ENCODE data around the gene ELMO1. TPM values are rescaled to one million over a fixed set of nuclear protein-coding genes. Genes with fewer than 3 reads are reported as not detected.

The ELMO1 gene
- total and polyA plus RNA-seq, 10 of the 15 experiments (the other 5 are each of a cell fraction or from before 2014, with no cell fraction given): 22.6 to 85.9 (median 56.6) TPM

DNA sequence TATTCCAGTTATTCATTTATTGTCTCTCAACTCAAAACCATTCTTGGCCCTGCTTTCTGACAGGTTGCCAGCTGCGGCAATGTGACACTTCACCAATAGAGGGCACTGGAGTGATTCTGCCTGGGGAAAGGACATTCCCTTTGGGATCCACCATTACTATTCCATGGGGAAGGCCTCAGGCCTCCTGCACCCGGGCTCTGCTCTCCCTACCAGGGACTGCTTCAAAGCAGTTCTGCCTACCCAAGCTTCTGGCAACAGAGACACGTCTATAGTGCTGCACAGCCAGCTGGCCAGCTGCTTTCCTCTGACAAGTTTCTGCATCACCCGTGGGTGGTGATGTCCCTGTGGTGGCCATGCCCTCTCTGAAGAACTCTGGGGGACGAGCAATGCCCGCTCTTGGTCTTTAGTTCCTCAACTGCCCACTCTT lies 163.8 kb downstream of the ELMO1 start:
- ChIA-PET RAD21 (ENCODE audit: unreplicated experiment) (interaction anchor here (1.0 to 5.2 kb wide), 13 partner anchors 11 to 549 kb away, joined by 3 to 100 read pairs (median 5); no protein-coding TSS in a partner anchor), CTCF (interaction anchor here (0.7 to 8.0 kb wide), 31 partner anchors 9 to 550 kb away, joined by 3 to 298 read pairs (median 5); partner anchors contain the start of gene ELMO1), POLR2A (no interaction called here), SMC1A (ENCODE audit: uncharacterized antibody, unreplicated experiment) (interaction anchor here (0.8 to 10.7 kb wide), 20 partner anchors 11 to 224 kb away, joined by 3 to 122 read pairs (median 4); no protein-coding TSS in a partner anchor)
- Histone ChIP-seq H4K20me1 (ENCODE audit: control insufficient read depth, insufficient read depth) (0 out of 2 replicates have a peak, but pooled peaks cover 3% of the 10 kb centered on the region), H3K79me2 (ENCODE audit: control insufficient read depth, insufficient read depth, low read length) (peaks cover 5% of the 10 kb centered on the region), H3K4me1 (ENCODE audit: control insufficient read depth, insufficient read depth, low read length) (peaks cover 11% of the 10 kb centered on the region), H3K9me3 (replicated peaks; ENCODE audit: control insufficient read depth, insufficient read depth, low read length) (no peaks in the 10 kb centered on the region), H3K27ac (ENCODE audit: control insufficient read depth, insufficient read depth) (no peak overlapping the region), H2AFZ (ENCODE audit: control insufficient read depth, low read depth, low read length) (no peak overlapping the region), H3K36me3 (ENCODE audit: control insufficient read depth in 2 of 2, insufficient read depth in 2 of 2, low read length in 1 of 2) (no peaks in the 10 kb centered on the region), H3K27me3 (replicated peaks in 1 of 2; ENCODE audit: control insufficient read depth in 2 of 2, insufficient read depth in 2 of 2, low read length in 1 of 2) (no peaks in the 10 kb centered on the region), H3K4me2 (ENCODE audit: control insufficient read depth, insufficient read depth) (no peak overlapping the region), H3K4me3 (no peak overlapping the region), H3K9ac (ENCODE audit: control insufficient read depth, insufficient read depth, low read length) (no peak overlapping the region)
- in situ Hi-C loops (cut with MboI) (loop anchor here (5.0 kb wide), 1 partner anchor 57 kb away; no protein-coding TSS in a partner anchor), intact Hi-C loops (cut with micrococcal nuclease; ENCODE audit: unreplicated experiment) (loop anchor here (1.0 to 2.0 kb wide), 2 partner anchors 58 to 68 kb away; no protein-coding TSS in a partner anchor)
- WGBS (ENCODE audit: insufficient coverage, insufficient replicate concordance, low lambda C conversion rate, missing lambda C conversion rate): 13% methylated on average over 6 of the region's 6 CpGs
- peak; percentile 9 for DNase-seq (ENCODE audit: low read depth, low spot score)
- no peak for FAIRE-seq
- ATAC-seq: peak; percentile 70
- BruUV-seq (replicated peaks): no TSS peak
- TF ChIP-seq BHLHE40 (IDR thresholded peaks at IDR 0.05; ENCODE audit: borderline replicate concordance in 1 of 2, low read depth in 2 of 2, low read length in 1 of 2) (no peak), HDAC6 (IDR thresholded peaks at IDR 0.05; ENCODE audit: unreplicated experiment) (no peak), ZBED1 (IDR thresholded peaks at IDR 0.05; ENCODE audit: borderline replicate concordance) (no peak), NR2F1 (conservative IDR thresholded peaks at IDR 0.05) (no peak), NR2C2 (IDR thresholded peaks at IDR 0.05; ENCODE audit: borderline replicate concordance, control insufficient read depth, insufficient read length, low read depth) (no peak), ZBTB11 (CRISPR knock-in tag; IDR thresholded peaks at IDR 0.05) (no peak), ZNF217 (IDR thresholded peaks at IDR 0.05) (no peak), IKZF1 (conservative IDR thresholded peaks at IDR 0.05) (peak; percentile 80), SMAD1 (IDR thresholded peaks at IDR 0.05; ENCODE audit: low read depth, partially characterized antibody) (no peak), KDM1A (IDR thresholded peaks at IDR 0.05; ENCODE audit: borderline replicate concordance) (no peak)
- TF ChIP-seq, protein P1, sequence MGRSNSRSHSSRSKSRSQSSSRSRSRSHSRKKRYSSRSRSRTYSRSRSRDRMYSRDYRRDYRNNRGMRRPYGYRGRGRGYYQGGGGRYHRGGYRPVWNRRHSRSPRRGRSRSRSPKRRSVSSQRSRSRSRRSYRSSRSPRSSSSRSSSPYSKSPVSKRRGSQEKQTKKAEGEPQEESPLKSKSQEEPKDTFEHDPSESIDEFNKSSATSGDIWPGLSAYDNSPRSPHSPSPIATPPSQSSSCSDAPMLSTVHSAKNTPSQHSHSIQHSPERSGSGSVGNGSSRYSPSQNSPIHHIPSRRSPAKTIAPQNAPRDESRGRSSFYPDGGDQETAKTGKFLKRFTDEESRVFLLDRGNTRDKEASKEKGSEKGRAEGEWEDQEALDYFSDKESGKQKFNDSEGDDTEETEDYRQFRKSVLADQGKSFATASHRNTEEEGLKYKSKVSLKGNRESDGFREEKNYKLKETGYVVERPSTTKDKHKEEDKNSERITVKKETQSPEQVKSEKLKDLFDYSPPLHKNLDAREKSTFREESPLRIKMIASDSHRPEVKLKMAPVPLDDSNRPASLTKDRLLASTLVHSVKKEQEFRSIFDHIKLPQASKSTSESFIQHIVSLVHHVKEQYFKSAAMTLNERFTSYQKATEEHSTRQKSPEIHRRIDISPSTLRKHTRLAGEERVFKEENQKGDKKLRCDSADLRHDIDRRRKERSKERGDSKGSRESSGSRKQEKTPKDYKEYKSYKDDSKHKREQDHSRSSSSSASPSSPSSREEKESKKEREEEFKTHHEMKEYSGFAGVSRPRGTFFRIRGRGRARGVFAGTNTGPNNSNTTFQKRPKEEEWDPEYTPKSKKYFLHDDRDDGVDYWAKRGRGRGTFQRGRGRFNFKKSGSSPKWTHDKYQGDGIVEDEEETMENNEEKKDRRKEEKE (IDR thresholded peaks at IDR 0.05): no peak
- TF ChIP-seq, protein P2, sequence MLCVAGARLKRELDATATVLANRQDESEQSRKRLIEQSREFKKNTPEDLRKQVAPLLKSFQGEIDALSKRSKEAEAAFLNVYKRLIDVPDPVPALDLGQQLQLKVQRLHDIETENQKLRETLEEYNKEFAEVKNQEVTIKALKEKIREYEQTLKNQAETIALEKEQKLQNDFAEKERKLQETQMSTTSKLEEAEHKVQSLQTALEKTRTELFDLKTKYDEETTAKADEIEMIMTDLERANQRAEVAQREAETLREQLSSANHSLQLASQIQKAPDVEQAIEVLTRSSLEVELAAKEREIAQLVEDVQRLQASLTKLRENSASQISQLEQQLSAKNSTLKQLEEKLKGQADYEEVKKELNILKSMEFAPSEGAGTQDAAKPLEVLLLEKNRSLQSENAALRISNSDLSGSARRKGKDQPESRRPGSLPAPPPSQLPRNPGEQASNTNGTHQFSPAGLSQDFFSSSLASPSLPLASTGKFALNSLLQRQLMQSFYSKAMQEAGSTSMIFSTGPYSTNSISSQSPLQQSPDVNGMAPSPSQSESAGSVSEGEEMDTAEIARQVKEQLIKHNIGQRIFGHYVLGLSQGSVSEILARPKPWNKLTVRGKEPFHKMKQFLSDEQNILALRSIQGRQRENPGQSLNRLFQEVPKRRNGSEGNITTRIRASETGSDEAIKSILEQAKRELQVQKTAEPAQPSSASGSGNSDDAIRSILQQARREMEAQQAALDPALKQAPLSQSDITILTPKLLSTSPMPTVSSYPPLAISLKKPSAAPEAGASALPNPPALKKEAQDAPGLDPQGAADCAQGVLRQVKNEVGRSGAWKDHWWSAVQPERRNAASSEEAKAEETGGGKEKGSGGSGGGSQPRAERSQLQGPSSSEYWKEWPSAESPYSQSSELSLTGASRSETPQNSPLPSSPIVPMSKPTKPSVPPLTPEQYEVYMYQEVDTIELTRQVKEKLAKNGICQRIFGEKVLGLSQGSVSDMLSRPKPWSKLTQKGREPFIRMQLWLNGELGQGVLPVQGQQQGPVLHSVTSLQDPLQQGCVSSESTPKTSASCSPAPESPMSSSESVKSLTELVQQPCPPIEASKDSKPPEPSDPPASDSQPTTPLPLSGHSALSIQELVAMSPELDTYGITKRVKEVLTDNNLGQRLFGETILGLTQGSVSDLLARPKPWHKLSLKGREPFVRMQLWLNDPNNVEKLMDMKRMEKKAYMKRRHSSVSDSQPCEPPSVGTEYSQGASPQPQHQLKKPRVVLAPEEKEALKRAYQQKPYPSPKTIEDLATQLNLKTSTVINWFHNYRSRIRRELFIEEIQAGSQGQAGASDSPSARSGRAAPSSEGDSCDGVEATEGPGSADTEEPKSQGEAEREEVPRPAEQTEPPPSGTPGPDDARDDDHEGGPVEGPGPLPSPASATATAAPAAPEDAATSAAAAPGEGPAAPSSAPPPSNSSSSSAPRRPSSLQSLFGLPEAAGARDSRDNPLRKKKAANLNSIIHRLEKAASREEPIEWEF (IDR thresholded peaks at IDR 0.05; ENCODE audit: insufficient replicate concordance, low read depth, low read length): no peak

Data from GM12878 (cell line).